H9 (cell line): ENCODE measurements around the gene PGBD5. TPM values are rescaled to one million over a fixed set of nuclear protein-coding genes. Genes with fewer than 3 reads are reported as not detected.

ENCODE experiments used
- DNase-seq: peaks from one replicate; pipeline ENCODE4 v3.0.0-alpha.2; 2017
- H2AFZ ChIP-seq: one replicate; pipeline ENCODE4 v1.6.1; 2013; ENCODE audit warnings: mild to moderate bottlenecking, low read length, control low read depth, moderate library complexity
- H2AK5ac ChIP-seq: 2 replicates; pipeline ENCODE4 v1.6.1; 2013; ENCODE audit warnings: low read length, control low read depth, mixed read lengths; ENCODE audit not compliant: insufficient read length
- H2BK120ac ChIP-seq: one replicate; pipeline ENCODE4 v1.6.1; 2013; ENCODE audit warnings: low read depth, mild to moderate bottlenecking, low read length, control low read depth, inconsistent platforms; ENCODE audit not compliant: poor library complexity, severe bottlenecking
- H2BK12ac ChIP-seq: 2 replicates; pipeline ENCODE4 v1.6.1; 2013; ENCODE audit warnings: low read length, control low read depth, mixed read lengths, low read depth; ENCODE audit not compliant: insufficient read length
- H2BK15ac ChIP-seq: 2 replicates; pipeline ENCODE4 v1.6.1; 2013; ENCODE audit warnings: low read depth, low read length, control low read depth
- H2BK20ac ChIP-seq: one replicate; pipeline ENCODE4 v1.6.1; 2013; ENCODE audit warnings: low read depth, mild to moderate bottlenecking, low read length, control low read depth, inconsistent platforms; ENCODE audit not compliant: poor library complexity, severe bottlenecking
- H2BK5ac ChIP-seq: 2 replicates; pipeline ENCODE4 v1.6.1; 2013; ENCODE audit warnings: low read length, control low read depth, mixed read lengths; ENCODE audit not compliant: insufficient read length
- H3K14ac ChIP-seq: 2 replicates; pipeline ENCODE4 v1.6.1; 2013; ENCODE audit warnings: low read length, control low read depth; ENCODE audit not compliant: insufficient read depth
- H3K18ac ChIP-seq: 2 replicates; pipeline ENCODE4 v1.6.1; 2013; ENCODE audit warnings: low read depth, mild to moderate bottlenecking, mixed read lengths, low read length, control low read depth; ENCODE audit not compliant: insufficient read length
- H3K23ac ChIP-seq: 2 replicates; pipeline ENCODE4 v1.6.1; 2013; ENCODE audit warnings: low read length, control low read depth, mixed read lengths, low read depth; ENCODE audit not compliant: insufficient read length
- H3K23me2 ChIP-seq: 2 replicates; pipeline ENCODE4 v1.6.1; 2013; ENCODE audit warnings: low read depth, mild to moderate bottlenecking, mixed read lengths, low read length, control low read depth; ENCODE audit not compliant: insufficient read length, poor library complexity, severe bottlenecking
- H3K27ac ChIP-seq: 2 replicates; pipeline ENCODE4 v1.5.1; 2013; ENCODE audit warnings: low read length, control low read depth, mixed read lengths, low read depth; ENCODE audit not compliant: insufficient read length
- H3K27me3 ChIP-seq: 2 replicates; pipeline ENCODE4 v1.6.1; 2013; ENCODE audit warnings: low read length, control low read depth, inconsistent platforms; ENCODE audit not compliant: insufficient read depth
- H3K4ac ChIP-seq: 2 replicates; pipeline ENCODE4 v1.6.1; 2013; ENCODE audit warnings: low read depth, mild to moderate bottlenecking, control low read depth, inconsistent platforms, low read length, moderate library complexity
- H3K4me1 ChIP-seq: 2 replicates; pipeline ENCODE4 v1.6.1; 2013; ENCODE audit warnings: low read length, control low read depth, inconsistent platforms; ENCODE audit not compliant: insufficient read depth
- H3K4me2 ChIP-seq: 2 replicates; pipeline ENCODE4 v1.6.1; 2013; ENCODE audit warnings: low read length, control low read depth, mixed read lengths; ENCODE audit not compliant: insufficient read length, insufficient read depth
- H3K56ac ChIP-seq: 2 replicates; pipeline ENCODE4 v1.6.1; 2013; ENCODE audit warnings: low read depth, mild to moderate bottlenecking, mixed read lengths, low read length, control low read depth; ENCODE audit not compliant: insufficient read length
- H3K79me1 ChIP-seq: 2 replicates; pipeline ENCODE4 v1.6.1; 2013; ENCODE audit warnings: low read depth, mild to moderate bottlenecking, moderate library complexity, low read length, control low read depth, inconsistent platforms; ENCODE audit not compliant: insufficient read depth, poor library complexity, severe bottlenecking
- H3K79me2 ChIP-seq: 2 replicates; pipeline ENCODE4 v1.6.1; 2013; ENCODE audit warnings: low read length, control low read depth, inconsistent platforms; ENCODE audit not compliant: insufficient read depth
- H3K9ac ChIP-seq: 2 replicates; pipeline ENCODE4 v1.6.1; 2013; ENCODE audit warnings: low read length, control low read depth, mixed read lengths; ENCODE audit not compliant: insufficient read length; ENCODE audit errors: extremely low read depth
- H3K9me3 ChIP-seq: one replicate; pipeline ENCODE4 v1.6.1; 2013; ENCODE audit warnings: low read depth, low read length, inconsistent platforms; ENCODE audit not compliant: control insufficient read depth
- H3T11ph ChIP-seq: one replicate; pipeline ENCODE4 v1.6.1; 2013; ENCODE audit warnings: mild to moderate bottlenecking, low read length, control low read depth, inconsistent platforms
- H4K20me1 ChIP-seq: one replicate; pipeline ENCODE4 v1.6.1; 2013; ENCODE audit not compliant: control insufficient read depth, insufficient read length, insufficient read depth
- H4K5ac ChIP-seq: 2 replicates; pipeline ENCODE4 v1.6.1; 2013; ENCODE audit warnings: low read depth, mild to moderate bottlenecking, mixed read lengths, low read length, control low read depth; ENCODE audit not compliant: insufficient read length
- H4K8ac ChIP-seq: replicated peaks from 2 replicates; pipeline ENCODE4 v1.6.1; 2013; ENCODE audit warnings: low read length, control low read depth, mixed read lengths, low read depth; ENCODE audit not compliant: insufficient read length
- H4K91ac ChIP-seq: 2 replicates; pipeline ENCODE4 v1.6.1; 2013; ENCODE audit warnings: low read depth, mild to moderate bottlenecking, moderate library complexity, mixed read lengths, low read length, control low read depth; ENCODE audit not compliant: insufficient read length
- H3K27ac Mint-ChIP-seq, 3 experiments: 2 replicates in 2 of 3; 3 replicates in 1 of 3; pipeline ENCODE4 v1.8.0; 2020 to 2021; ENCODE audit warnings: mixed read lengths in 3 of 3, mild to moderate bottlenecking in 1 of 3, moderate library complexity in 1 of 3
- H3K27me3 Mint-ChIP-seq: 2 replicates; pipeline ENCODE4 v1.8.0; 2021; ENCODE audit warnings: low read depth, mild to moderate bottlenecking, moderate library complexity, mixed read lengths
- H3K36me3 Mint-ChIP-seq, 3 experiments: 2 replicates in 2 of 3; 3 replicates in 1 of 3; pipeline ENCODE4 v1.8.0; 2020 to 2021; ENCODE audit warnings: low read depth in 3 of 3, mixed read lengths in 3 of 3; ENCODE audit not compliant: insufficient read depth in 1 of 3
- H3K4me1 Mint-ChIP-seq, 2 experiments: 2 replicates each; pipeline ENCODE4 v1.8.0; 2020; ENCODE audit warnings: mixed read lengths in 2 of 2
- H3K4me3 Mint-ChIP-seq, 2 experiments: 2 replicates in 1 of 2; 3 replicates in 1 of 2; pipeline ENCODE4 v1.8.0; 2020 to 2021; ENCODE audit warnings: mild to moderate bottlenecking in 2 of 2, mixed read lengths in 2 of 2, moderate library complexity in 1 of 2
- H3K9me3 Mint-ChIP-seq, 2 experiments: 2 replicates in 1 of 2; 3 replicates in 1 of 2; pipeline ENCODE4 v1.8.0; 2020; ENCODE audit warnings: mild to moderate bottlenecking in 2 of 2, mixed read lengths in 2 of 2, moderate library complexity in 1 of 2
- CTCF ChIP-seq: fragments of 200-600 bp; sonication (generic); conservative IDR thresholded peaks from 3 replicates; pipeline ENCODE4 v1.8.0; 2021; ENCODE audit warnings: antibody characterized with exemption, mild to moderate bottlenecking
- WGBS: extraction: QIAGEN DNeasy Blood & Tissue Kit; methylation state at CpG from one replicate; pipeline ENCODE4 v1.1.7; 2013; ENCODE audit warnings: missing lambda C conversion rate, low lambda C conversion rate, mixed read lengths; ENCODE audit not compliant: insufficient read length; ENCODE audit errors: extremely low coverage; 5-methylcytosine and 5-hydroxymethylcytosine counted together
- total RNA-seq: library from RNA; stranded (reverse); gene quantifications from 2 replicates; pipeline ENCODE4 v1.2.1, GENCODE V29; 2021

The PGBD5 gene
- total RNA-seq, 1 experiment from 2014 or later = 19.1 TPM

- no peak overlapping the region for H4K91ac ChIP-seq
- H3K14ac ChIP-seq = no peak overlapping the region; the same call in 1 of the 2 replicates
- TF ChIP-seq CTCF = no peak
- H3K9me3 ChIP-seq = no peaks in the 10 kb centered on the region
- H3K27me3 ChIP-seq = no peaks in the 10 kb centered on the region; the same call in 1 of the 2 replicates
- Mint-ChIP-seq H3K4me1 (peaks cover 50 to 67% of the 10 kb centered on the region in 2 experiments), H3K9me3 (peaks cover 12 to 13% of the 10 kb centered on the region in 2 experiments), H3K36me3 (peaks cover 15 to 17% (median 16%) of the 10 kb centered on the region in 3 experiments), H3K27me3 (peaks cover 25% of the 10 kb centered on the region), H3K27ac (peak overlapping the region in 1 of 3 experiments; percentile 25; a peak in 1 of 7 replicates), H3K4me3 (peak overlapping the region; percentile 81 to 90)
- H4K8ac ChIP-seq = no peak overlapping the region
- peak overlapping the region; percentile 88 for H3K4me2 ChIP-seq
- H3K27ac ChIP-seq = no peak overlapping the region
- H2BK5ac ChIP-seq = no peak overlapping the region
- DNase-seq = peak; percentile 48
- no peak overlapping the region for H2AK5ac ChIP-seq
- WGBS = no CpG with 5 or more reads among the region's 33 CpGs
- H3K79me2 ChIP-seq = peaks cover 7% of the 10 kb centered on the region; the same call in 1 of the 2 replicates
- H3K23me2 ChIP-seq = peaks cover 12% of the 10 kb centered on the region
- no peak overlapping the region for H3K4ac ChIP-seq
- H3T11ph ChIP-seq = no peak overlapping the region
- H2BK120ac ChIP-seq = no peak overlapping the region
- no peak overlapping the region for H4K5ac ChIP-seq
- no peak overlapping the region for H2AFZ ChIP-seq
- H3K56ac ChIP-seq = no peak overlapping the region
- no peaks in the 10 kb centered on the region; the same call in 1 of the 2 replicates for H3K4me1 ChIP-seq
- peak overlapping the region; percentile 29 for H3K9ac ChIP-seq
- H3K23ac ChIP-seq = no peak overlapping the region
- H3K79me1 ChIP-seq = no peaks in the 10 kb centered on the region
- no peak overlapping the region for H3K18ac ChIP-seq
- no peak overlapping the region for H2BK12ac ChIP-seq
- no peak overlapping the region for H2BK20ac ChIP-seq
- H4K20me1 ChIP-seq = no peaks in the 10 kb centered on the region
- H2BK15ac ChIP-seq = no peak overlapping the region
Measured at GRCh38 chr1:230424391-230425251, 1.5 kb downstream of the PGBD5 start.
